ENCODE data around the gene LRRIQ1. TPM values are rescaled to one million over a fixed set of nuclear protein-coding genes. Genes with fewer than 3 reads are reported as not detected.

LRRIQ1 gene
- total and polyA plus RNA-seq, 2 of the 13 experiments (the other 11 are each of a cell fraction or from before 2014, with no cell fraction given): not detected

GRCh38 chr12:85225501-85225900 is 189.3 kb downstream of the LRRIQ1 start (continued):
- TF ChIP-seq FOXP4 (CRISPR knock-in tag; IDR thresholded peaks at IDR 0.05): no peak

GRCh38 chr12:85237327-85237726 is 201.2 kb downstream of the LRRIQ1 start:
- 0% methylated on average over 2 of the region's 2 CpGs for WGBS (ENCODE audit: low lambda C conversion rate)
- DNase-seq (ENCODE audit: low spot score) (no peak), ATAC-seq (no peak), FAIRE-seq (no peak)
- TF ChIP-seq ZNF773 (CRISPR knock-in tag; IDR thresholded peaks at IDR 0.05; ENCODE audit: borderline replicate concordance) (no peak), EP300 (IDR thresholded peaks at IDR 0.05; ENCODE audit: low read depth in 2 of 2, low read length in 2 of 2) (no peak), EP300 (CRISPR knock-in tag; IDR thresholded peaks at IDR 0.05; ENCODE audit: borderline replicate concordance) (no peak), ZNF691 (CRISPR knock-in tag; IDR thresholded peaks at IDR 0.05; ENCODE audit: borderline replicate concordance, low read depth) (no peak), SMARCC2 (IDR thresholded peaks at IDR 0.05) (no peak), BCLAF1 (IDR thresholded peaks at IDR 0.05) (no peak), FOXM1 (CRISPR knock-in tag; IDR thresholded peaks at IDR 0.05) (no peak), DZIP1 (CRISPR knock-in tag; IDR thresholded peaks at IDR 0.05) (no peak)
- H4K20me1 ChIP-seq (ENCODE audit: insufficient read depth, low read length): no peaks in the 10 kb centered on the region
- no TSS peak for BruUV-seq (replicated peaks)
- no peaks in the 10 kb centered on the region for H3K4me1 ChIP-seq (ENCODE audit: insufficient read depth, low read length)
- H3K79me2 ChIP-seq (ENCODE audit: insufficient read depth, low read length): no peaks in the 10 kb centered on the region
- in situ Hi-C loops (cut with HindIII; ENCODE audit: extremely low pct_ligation_motif_present, low pct_unique_long_range_greater_than_20kb) (no loop called here), intact Hi-C loops (cut with micrococcal nuclease; ENCODE audit: unreplicated experiment) (no loop called here)
- no peak overlapping the region for H3K4me3 ChIP-seq (replicated peaks in 1 of 3; ENCODE audit: insufficient read depth in 1 of 3, low read depth in 2 of 3, low read length in 3 of 3)
- H3K9me3 ChIP-seq (ENCODE audit: low read length): no peaks in the 10 kb centered on the region
- H3K9ac ChIP-seq (ENCODE audit: insufficient read depth, low read depth, low read length): no peak overlapping the region
- no peak overlapping the region for H3K4me2 ChIP-seq (ENCODE audit: low read depth, low read length)
- no peaks in the 10 kb centered on the region for H3K36me3 ChIP-seq (replicated peaks in 1 of 2; ENCODE audit: control insufficient read depth in 1 of 2, insufficient read depth in 2 of 2, low read length in 2 of 2)
- ChIA-PET POLR2A (no interaction called here), CTCF (ENCODE audit: low intra/inter-chr PET ratio, low total read pairs) (no interaction called here)
- no peak overlapping the region for H3K27ac ChIP-seq (ENCODE audit: extremely low read length, insufficient read depth, low read length)
- H3K27me3 ChIP-seq (ENCODE audit: control insufficient read depth in 1 of 2, insufficient read depth in 2 of 2, low read length in 2 of 2): no peaks in the 10 kb centered on the region
- no peak overlapping the region for H2AFZ ChIP-seq (ENCODE audit: low read length)
